Measurements from ENCODE around the gene BMPR1B.
A peak's percentile ranks its signal among the peaks of the same experiment; 100 is the strongest.

- TF ChIP-seq CTCF (conservative IDR thresholded peaks at IDR 0.05 in 1 of 2, IDR thresholded peaks at IDR 0.05 in 1 of 2; ENCODE audit: extremely low read depth in 1 of 2, insufficient read depth in 1 of 2, low read depth in 1 of 2, low read length in 2 of 2) (peak; percentile 48 to 69), EZH2 (IDR thresholded peaks at IDR 0.05; ENCODE audit: borderline replicate concordance, low read length) (no peak)
Measured at GRCh38 chr4:95124906-95125504, 367.2 kb downstream of the BMPR1B start.

Measured in mammary epithelial cell (primary cell).